SK-N-SH (cell line): Measurements from ENCODE around the gene ADRA2B. TPM values are rescaled to one million over a fixed set of nuclear protein-coding genes. Genes with fewer than 3 reads are reported as not detected.

Source experiments
- CTCF ChIA-PET: fragments of 300-600, 350-600 bp; formaldehyde crosslinking; extraction: SDS; loops from one replicate; lab custom pipeline; 2021; lab: Yijun Ruan, JAX
- POLR2A ChIA-PET: fragments of 350-600 bp; sonication (Branson Sonifier 250); formaldehyde crosslinking; extraction: SDS; loops from one replicate; lab custom pipeline; 2020; ENCODE audit warnings: antibody characterized with exemption, inconsistent platforms; lab: Yijun Ruan, JAX
- DNase-seq: peaks from one replicate; pipeline ENCODE4 v3.0.0; 2012
- H2AFZ ChIP-seq: fragments of 200-600 bp; sonication (generic); 2 replicates; pipeline ENCODE4 v1.8.1; 2016; ENCODE audit warnings: antibody characterized with exemption, mild to moderate bottlenecking, low read depth
- H3F3A ChIP-seq: fragments of 200-600 bp; sonication (generic); replicated peaks from 2 replicates; pipeline ENCODE3; 2016; ENCODE audit warnings: antibody characterized with exemption, mild to moderate bottlenecking; ENCODE audit not compliant: insufficient read depth
- H3K27ac ChIP-seq, 2 experiments: fragments of 200-500 bp in 1 of 2; fragments of 200-600 bp in 1 of 2; sonication (Bioruptor generic) in 1 of 2; sonication (generic), shearing (Covaris generic) in 1 of 2; 2 replicates each; pipeline versions ENCODE4 v1.5.1 to v1.6.1; 2014 to 2016; ENCODE audit warnings: low read depth in 2 of 2, inconsistent platforms in 1 of 2, low read length in 1 of 2, mild to moderate bottlenecking in 1 of 2, mixed read lengths in 1 of 2
- H3K27me3 ChIP-seq: fragments of 200-600 bp; sonication (generic), shearing (Covaris generic); 2 replicates; pipeline ENCODE4 v1.6.1; 2016; ENCODE audit warnings: mixed run types; ENCODE audit not compliant: insufficient read depth
- H3K36me3 ChIP-seq, 2 experiments: fragments of 200-500 bp in 1 of 2; fragments of 200-600 bp in 1 of 2; sonication (Bioruptor generic) in 1 of 2; sonication (generic) in 1 of 2; replicated peaks in 1 of 2; 2 replicates each; pipeline versions ENCODE3 to v1.5.1; 2014 to 2016; ENCODE audit warnings: low read length in 1 of 2, mild to moderate bottlenecking in 1 of 2; ENCODE audit not compliant: insufficient read depth in 2 of 2, control insufficient read depth in 1 of 2
- H3K4me1 ChIP-seq, 2 experiments: fragments of 200-500 bp in 1 of 2; fragments of 200-600 bp in 1 of 2; sonication (Bioruptor generic) in 1 of 2; sonication (generic), shearing (Covaris generic) in 1 of 2; 2 replicates each; pipeline versions ENCODE4 v1.5.1 to v1.6.1; 2014 to 2016; ENCODE audit warnings: low read depth in 1 of 2, low read length in 1 of 2, mixed run types in 1 of 2; ENCODE audit not compliant: insufficient read depth in 2 of 2, control insufficient read depth in 1 of 2
- H3K4me2 ChIP-seq: fragments of 200-600 bp; sonication (generic), shearing (Covaris generic); 2 replicates; pipeline ENCODE4 v1.6.1; 2017; ENCODE audit warnings: mixed run types
- H3K4me3 ChIP-seq, 2 experiments: fragments of 200-500 bp in 1 of 2; fragments of 200-600 bp in 1 of 2; sonication (Bioruptor generic) in 1 of 2; sonication (generic), shearing (Covaris generic) in 1 of 2; 2 replicates each; pipeline versions ENCODE4 v1.5.1 to v1.8.1; 2014 to 2016; ENCODE audit warnings: low read depth in 2 of 2, inconsistent platforms in 1 of 2, low read length in 1 of 2, mild to moderate bottlenecking in 1 of 2, mixed read lengths in 1 of 2, moderate library complexity in 1 of 2
- H3K79me2 ChIP-seq: fragments of 200-600 bp; sonication (generic); 2 replicates; pipeline ENCODE4 v1.8.1; 2017; ENCODE audit warnings: mild to moderate bottlenecking; ENCODE audit not compliant: insufficient read depth
- H3K9ac ChIP-seq: fragments of 200-600 bp; sonication (generic); 2 replicates; pipeline ENCODE4 v1.6.1; 2017; ENCODE audit warnings: mixed run types
- H3K9me2 ChIP-seq: fragments of 200-600 bp; sonication (generic); 2 replicates; pipeline ENCODE4 v1.6.1; 2017; ENCODE audit warnings: mixed run types
- H3K9me3 ChIP-seq: fragments of 200-600 bp; sonication (generic); 2 replicates; pipeline ENCODE4 v1.6.1; 2017; ENCODE audit warnings: mixed run types, mild to moderate bottlenecking, moderate library complexity
- H4K20me1 ChIP-seq: fragments of 200-600 bp; sonication (generic); 2 replicates; pipeline ENCODE4 v1.6.1; 2017; ENCODE audit warnings: mild to moderate bottlenecking, mixed run types; ENCODE audit not compliant: insufficient read depth
- EZH2phosphoT487 ChIP-seq: fragments of 200-600 bp; sonication (generic); IDR thresholded peaks from 2 replicates; pipeline ENCODE4 v1.6.1; 2017; ENCODE audit warnings: low read depth, mixed run types, mild to moderate bottlenecking, antibody characterized with exemption, moderate library complexity, borderline replicate concordance
- GABPA ChIP-seq: IDR thresholded peaks from 2 replicates; pipeline ENCODE4 v1.4.0; 2012; ENCODE audit warnings: low read depth, mild to moderate bottlenecking
- IRF3 ChIP-seq: fragments of 150-350 bp; IDR thresholded peaks from 2 replicates; pipeline ENCODE4 v1.6.1; 2016; ENCODE audit warnings: mild to moderate bottlenecking, low read depth, low read length
- NFIC ChIP-seq: IDR thresholded peaks from 2 replicates; pipeline ENCODE4 v1.4.0; 2012; ENCODE audit warnings: borderline replicate concordance
- RFX5 ChIP-seq: IDR thresholded peaks from 2 replicates; pipeline ENCODE4 v1.6.1; 2012; ENCODE audit warnings: mild to moderate bottlenecking, improper control_type of control experiment, low read length
- RXRA ChIP-seq: IDR thresholded peaks from 2 replicates; pipeline ENCODE4 v1.4.0; 2012; ENCODE audit warnings: low read depth, mild to moderate bottlenecking, borderline replicate concordance
- TAF1 ChIP-seq: IDR thresholded peaks from 2 replicates; pipeline ENCODE4 v1.6.1; 2012; ENCODE audit warnings: low read depth, mild to moderate bottlenecking, low read length, moderate library complexity, borderline replicate concordance
- TEAD4 ChIP-seq: IDR thresholded peaks from 2 replicates; pipeline ENCODE4 v1.4.0; 2012; ENCODE audit warnings: mild to moderate bottlenecking, borderline replicate concordance; ENCODE audit not compliant: insufficient read depth
- WGBS: methylation state at CpG from one replicate; pipeline ENCODE4 v1.1.6; 2017; ENCODE audit warnings: low lambda C conversion rate; 5-methylcytosine and 5-hydroxymethylcytosine counted together
- polyA plus RNA-seq, 3 experiments: library from polyadenylated mRNA; depleted of rRNA; stranded (reverse); fragments of >200 nt; gene quantifications; 2 replicates each; pipeline ENCODE4 v1.2.3, GENCODE V29; 2012
- TF ChIP-seq, protein P1 (sequence below): fragments of 200-600 bp; sonication (generic); IDR thresholded peaks from 2 replicates; pipeline ENCODE4 v1.6.1; 2017; ENCODE audit warnings: antibody characterized with exemption, mild to moderate bottlenecking, moderate library complexity
- TF ChIP-seq, protein P2 (sequence below): IDR thresholded peaks from 2 replicates; pipeline ENCODE4 v1.6.1; 2012; ENCODE audit warnings: mild to moderate bottlenecking, low read depth, low read length, moderate library complexity
- TF ChIP-seq, protein P3 (sequence below): IDR thresholded peaks from 2 replicates; pipeline ENCODE4 v1.4.0; 2012; ENCODE audit warnings: low read depth
- TF ChIP-seq, protein P4 (sequence below): IDR thresholded peaks from 2 replicates; pipeline ENCODE4 v1.4.0; 2012; ENCODE audit warnings: low read depth, borderline replicate concordance

The ADRA2B gene
- polyA plus RNA-seq, 1 of the 3 experiments (the other 2 are of a cell fraction) = not detected

DNA sequence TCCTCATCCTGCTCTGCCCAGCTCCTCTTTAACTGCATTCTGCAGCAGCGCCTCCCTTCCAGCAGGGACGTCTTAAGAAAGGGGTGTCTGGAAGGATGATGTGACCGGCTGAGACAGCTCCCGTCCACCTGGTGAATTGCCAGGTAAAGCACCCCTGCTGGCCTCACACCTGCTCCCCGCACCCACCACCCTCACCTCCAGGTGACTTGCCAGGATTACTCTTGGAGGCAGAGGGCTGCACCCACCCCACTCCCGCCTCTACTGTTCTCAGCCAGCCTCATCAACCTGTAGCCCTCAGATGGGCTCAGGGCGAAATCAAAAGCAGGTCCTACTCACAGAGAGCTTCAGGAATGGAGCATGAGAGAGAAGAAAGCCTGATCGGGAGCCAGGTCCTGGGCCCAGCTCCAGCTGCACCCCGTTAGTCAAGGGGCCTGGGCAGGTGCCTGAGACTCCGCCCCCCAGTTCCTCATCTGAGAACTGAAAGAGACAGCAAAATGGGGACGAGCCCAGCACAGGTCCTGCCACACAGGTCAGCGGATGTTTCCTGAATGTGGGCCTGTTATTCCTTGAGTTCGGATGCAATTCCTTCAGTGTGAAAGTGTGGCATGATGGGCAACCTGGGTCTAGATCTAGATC lies 5.6 kb downstream of the ADRA2B start:
- Histone ChIP-seq H3F3A (no peaks in the 10 kb centered on the region), H2AFZ (no peak overlapping the region), H3K4me2 (no peak overlapping the region), H3K9me2 (no peaks in the 10 kb centered on the region), H3K4me1 (peaks cover 0 to 14% of the 10 kb centered on the region in 2 experiments; a peak in 1 of 4 replicates), H3K9me3 (no peaks in the 10 kb centered on the region), H3K4me3 (no peak overlapping the region), H3K36me3 (no peaks in the 10 kb centered on the region), H3K27ac (no peak overlapping the region), H3K9ac (no peak overlapping the region), H3K27me3 (no peaks in the 10 kb centered on the region), H4K20me1 (no peaks in the 10 kb centered on the region), H3K79me2 (no peaks in the 10 kb centered on the region)
- ChIA-PET POLR2A (no interaction called here), CTCF (interaction anchor here (1.2 to 1.5 kb wide), 3 partner anchors 64 to 154 kb away, joined by 3 to 6 read pairs (median 5); no protein-coding TSS in a partner anchor)
- TF ChIP-seq IRF3 (no peak), TEAD4 (no peak), TAF1 (no peak), RFX5 (no peak), RXRA (no peak)
- TF ChIP-seq, protein P1, sequence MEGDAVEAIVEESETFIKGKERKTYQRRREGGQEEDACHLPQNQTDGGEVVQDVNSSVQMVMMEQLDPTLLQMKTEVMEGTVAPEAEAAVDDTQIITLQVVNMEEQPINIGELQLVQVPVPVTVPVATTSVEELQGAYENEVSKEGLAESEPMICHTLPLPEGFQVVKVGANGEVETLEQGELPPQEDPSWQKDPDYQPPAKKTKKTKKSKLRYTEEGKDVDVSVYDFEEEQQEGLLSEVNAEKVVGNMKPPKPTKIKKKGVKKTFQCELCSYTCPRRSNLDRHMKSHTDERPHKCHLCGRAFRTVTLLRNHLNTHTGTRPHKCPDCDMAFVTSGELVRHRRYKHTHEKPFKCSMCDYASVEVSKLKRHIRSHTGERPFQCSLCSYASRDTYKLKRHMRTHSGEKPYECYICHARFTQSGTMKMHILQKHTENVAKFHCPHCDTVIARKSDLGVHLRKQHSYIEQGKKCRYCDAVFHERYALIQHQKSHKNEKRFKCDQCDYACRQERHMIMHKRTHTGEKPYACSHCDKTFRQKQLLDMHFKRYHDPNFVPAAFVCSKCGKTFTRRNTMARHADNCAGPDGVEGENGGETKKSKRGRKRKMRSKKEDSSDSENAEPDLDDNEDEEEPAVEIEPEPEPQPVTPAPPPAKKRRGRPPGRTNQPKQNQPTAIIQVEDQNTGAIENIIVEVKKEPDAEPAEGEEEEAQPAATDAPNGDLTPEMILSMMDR = no peak
- TF ChIP-seq, protein P2, sequence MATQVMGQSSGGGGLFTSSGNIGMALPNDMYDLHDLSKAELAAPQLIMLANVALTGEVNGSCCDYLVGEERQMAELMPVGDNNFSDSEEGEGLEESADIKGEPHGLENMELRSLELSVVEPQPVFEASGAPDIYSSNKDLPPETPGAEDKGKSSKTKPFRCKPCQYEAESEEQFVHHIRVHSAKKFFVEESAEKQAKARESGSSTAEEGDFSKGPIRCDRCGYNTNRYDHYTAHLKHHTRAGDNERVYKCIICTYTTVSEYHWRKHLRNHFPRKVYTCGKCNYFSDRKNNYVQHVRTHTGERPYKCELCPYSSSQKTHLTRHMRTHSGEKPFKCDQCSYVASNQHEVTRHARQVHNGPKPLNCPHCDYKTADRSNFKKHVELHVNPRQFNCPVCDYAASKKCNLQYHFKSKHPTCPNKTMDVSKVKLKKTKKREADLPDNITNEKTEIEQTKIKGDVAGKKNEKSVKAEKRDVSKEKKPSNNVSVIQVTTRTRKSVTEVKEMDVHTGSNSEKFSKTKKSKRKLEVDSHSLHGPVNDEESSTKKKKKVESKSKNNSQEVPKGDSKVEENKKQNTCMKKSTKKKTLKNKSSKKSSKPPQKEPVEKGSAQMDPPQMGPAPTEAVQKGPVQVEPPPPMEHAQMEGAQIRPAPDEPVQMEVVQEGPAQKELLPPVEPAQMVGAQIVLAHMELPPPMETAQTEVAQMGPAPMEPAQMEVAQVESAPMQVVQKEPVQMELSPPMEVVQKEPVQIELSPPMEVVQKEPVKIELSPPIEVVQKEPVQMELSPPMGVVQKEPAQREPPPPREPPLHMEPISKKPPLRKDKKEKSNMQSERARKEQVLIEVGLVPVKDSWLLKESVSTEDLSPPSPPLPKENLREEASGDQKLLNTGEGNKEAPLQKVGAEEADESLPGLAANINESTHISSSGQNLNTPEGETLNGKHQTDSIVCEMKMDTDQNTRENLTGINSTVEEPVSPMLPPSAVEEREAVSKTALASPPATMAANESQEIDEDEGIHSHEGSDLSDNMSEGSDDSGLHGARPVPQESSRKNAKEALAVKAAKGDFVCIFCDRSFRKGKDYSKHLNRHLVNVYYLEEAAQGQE = no peak
- DNase-seq = no peak
- WGBS = 67% methylated on average over 11 of the region's 13 CpGs

- Histone ChIP-seq H4K20me1 (no peaks in the 10 kb centered on the region), H3K36me3 (no peaks in the 10 kb centered on the region), H2AFZ (no peak overlapping the region), H3K9me3 (no peaks in the 10 kb centered on the region), H3F3A (no peaks in the 10 kb centered on the region), H3K27ac (no peak overlapping the region), H3K4me2 (no peak overlapping the region), H3K27me3 (no peaks in the 10 kb centered on the region), H3K9me2 (no peaks in the 10 kb centered on the region), H3K79me2 (no peaks in the 10 kb centered on the region), H3K9ac (no peak overlapping the region), H3K4me3 (no peak overlapping the region), H3K4me1 (peaks cover 0 to 14% of the 10 kb centered on the region in 2 experiments; a peak in 1 of 4 replicates)
- DNase-seq = no peak
- ChIA-PET CTCF (interaction anchor here (1.2 to 1.5 kb wide), 2 partner anchors 64 to 155 kb away, joined by 3 to 6 read pairs; no protein-coding TSS in a partner anchor), POLR2A (no interaction called here)
- 83% methylated on average over 1 of the region's 3 CpGs for WGBS
- TF ChIP-seq TEAD4 (no peak), GABPA (no peak), TAF1 (no peak), NFIC (no peak), EZH2phosphoT487 (no peak)
- TF ChIP-seq, protein P3, sequence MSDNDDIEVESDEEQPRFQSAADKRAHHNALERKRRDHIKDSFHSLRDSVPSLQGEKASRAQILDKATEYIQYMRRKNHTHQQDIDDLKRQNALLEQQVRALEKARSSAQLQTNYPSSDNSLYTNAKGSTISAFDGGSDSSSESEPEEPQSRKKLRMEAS = no peak
- TF ChIP-seq, protein P4, sequence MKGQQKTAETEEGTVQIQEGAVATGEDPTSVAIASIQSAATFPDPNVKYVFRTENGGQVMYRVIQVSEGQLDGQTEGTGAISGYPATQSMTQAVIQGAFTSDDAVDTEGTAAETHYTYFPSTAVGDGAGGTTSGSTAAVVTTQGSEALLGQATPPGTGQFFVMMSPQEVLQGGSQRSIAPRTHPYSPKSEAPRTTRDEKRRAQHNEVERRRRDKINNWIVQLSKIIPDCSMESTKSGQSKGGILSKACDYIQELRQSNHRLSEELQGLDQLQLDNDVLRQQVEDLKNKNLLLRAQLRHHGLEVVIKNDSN = no peak
- TF ChIP-seq, protein P2 = no peak
Measured at GRCh38 chr2:96109931-96110511, 6.3 kb downstream of the ADRA2B start.
